Stimulated activated naive CD8-positive, alpha-beta T cell treated with anti-CD3 and anti-CD28 coated beads, Interleukin-15, amount 100 ng/mL, for 72 hours (primary cell): ENCODE measurements around the gene AHRR.
"Not testable (repeated sequence)": the region's sequence is repeated elsewhere in the genome, so short reads cannot be mapped to it uniquely, and the experiment has no call there.

ENCODE experiments used
- ATAC-seq: fragments of 150-1000 bp; cut with Tn5 transposase; 2 replicates; pipeline ENCODE4 v1.10.0; 2021; ENCODE audit warnings: mild to moderate bottlenecking, moderate library complexity
- DNase-seq, 2 donors: peaks; one replicate each; pipeline ENCODE4 v3.0.0; 2021 to 2022
- H3K27ac Mint-ChIP-seq, 2 donors: one replicate each; pipeline ENCODE4 v1.8.0; 2022; ENCODE audit warnings: mild to moderate bottlenecking in 2 of 2, mixed read lengths in 2 of 2, moderate library complexity in 2 of 2
- H3K27me3 Mint-ChIP-seq: one replicate; pipeline ENCODE4 v1.8.0; 2022; ENCODE audit warnings: mixed read lengths
- H3K4me1 Mint-ChIP-seq: one replicate; pipeline ENCODE4 v1.8.0; 2022; ENCODE audit warnings: mild to moderate bottlenecking, mixed read lengths
- H3K4me3 Mint-ChIP-seq, 2 donors: one replicate each; pipeline ENCODE4 v1.8.0; 2022; ENCODE audit warnings: mild to moderate bottlenecking in 2 of 2, mixed read lengths in 2 of 2, moderate library complexity in 1 of 2
- H3K9me3 Mint-ChIP-seq, 2 donors: one replicate each; pipeline ENCODE4 v1.8.0; 2022; ENCODE audit warnings: mixed read lengths in 2 of 2

Gene AHRR

GRCh38 chr5:383066-383465 lies 61.6 kb downstream of the AHRR start:
- DNase-seq (no peak), ATAC-seq (no peak)
- Mint-ChIP-seq H3K4me1 (peaks cover 69% of the 10 kb centered on the region), H3K4me3 (peak overlapping the region in 1 of 2 donors; percentile 16), H3K9me3 (peaks cover 25 to 48% of the 10 kb centered on the region in 2 donors), H3K27ac (no peak overlapping the region), H3K27me3 (no peaks in the 10 kb centered on the region)

- H3K27ac Mint-ChIP-seq = no peak overlapping the region
- DNase-seq (peak in 1 of 2 donors; percentile 4), ATAC-seq (no peak)
- no peaks in the 10 kb centered on the region for H3K27me3 Mint-ChIP-seq
- peak overlapping the region in 1 of 2 donors; percentile 16 for H3K4me3 Mint-ChIP-seq
- peaks cover 25 to 48% of the 10 kb centered on the region in 2 donors for H3K9me3 Mint-ChIP-seq
- peaks cover 69% of the 10 kb centered on the region for H3K4me1 Mint-ChIP-seq
These were observed 62.1 kb downstream of the AHRR start for GRCh38 chr5:383621-384020.

DNA sequence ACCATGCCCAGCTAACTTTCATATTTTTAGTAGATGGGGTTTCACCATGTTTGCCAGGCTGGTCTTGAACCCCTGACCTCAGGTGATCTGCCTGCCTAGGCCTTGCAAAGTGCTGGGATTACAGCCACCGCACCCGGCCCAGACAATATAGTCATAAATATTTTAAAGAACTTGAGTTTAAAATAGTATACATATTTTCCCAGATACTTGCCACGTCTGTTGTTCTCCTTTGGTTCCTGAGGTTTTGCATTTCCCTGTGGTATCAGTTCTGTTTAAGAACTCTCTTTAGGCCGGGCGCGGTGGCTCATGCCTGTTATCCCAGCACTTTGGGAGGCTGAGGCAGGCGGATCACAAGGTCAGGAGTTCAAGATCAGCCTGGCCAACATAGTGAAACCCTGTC lies 63.1 kb downstream of the AHRR start:
- H3K27me3 Mint-ChIP-seq, H3K27ac Mint-ChIP-seq, ATAC-seq, H3K4me3 Mint-ChIP-seq, DNase-seq: not testable (repeated sequence)
- Mint-ChIP-seq H3K4me1 (peaks cover 68% of the 10 kb centered on the region), H3K9me3 (peaks cover 25 to 48% of the 10 kb centered on the region in 2 donors)

GRCh38 chr5:385321-385720 lies 63.8 kb downstream of the AHRR start:
- Mint-ChIP-seq H3K4me3 (no peak overlapping the region), H3K27me3 (no peaks in the 10 kb centered on the region), H3K9me3 (peaks cover 25 to 48% of the 10 kb centered on the region in 2 donors), H3K27ac (no peak overlapping the region), H3K4me1 (peaks cover 71% of the 10 kb centered on the region)
- DNase-seq (peak in 1 of 2 donors; percentile 8), ATAC-seq (no peak)

DNA sequence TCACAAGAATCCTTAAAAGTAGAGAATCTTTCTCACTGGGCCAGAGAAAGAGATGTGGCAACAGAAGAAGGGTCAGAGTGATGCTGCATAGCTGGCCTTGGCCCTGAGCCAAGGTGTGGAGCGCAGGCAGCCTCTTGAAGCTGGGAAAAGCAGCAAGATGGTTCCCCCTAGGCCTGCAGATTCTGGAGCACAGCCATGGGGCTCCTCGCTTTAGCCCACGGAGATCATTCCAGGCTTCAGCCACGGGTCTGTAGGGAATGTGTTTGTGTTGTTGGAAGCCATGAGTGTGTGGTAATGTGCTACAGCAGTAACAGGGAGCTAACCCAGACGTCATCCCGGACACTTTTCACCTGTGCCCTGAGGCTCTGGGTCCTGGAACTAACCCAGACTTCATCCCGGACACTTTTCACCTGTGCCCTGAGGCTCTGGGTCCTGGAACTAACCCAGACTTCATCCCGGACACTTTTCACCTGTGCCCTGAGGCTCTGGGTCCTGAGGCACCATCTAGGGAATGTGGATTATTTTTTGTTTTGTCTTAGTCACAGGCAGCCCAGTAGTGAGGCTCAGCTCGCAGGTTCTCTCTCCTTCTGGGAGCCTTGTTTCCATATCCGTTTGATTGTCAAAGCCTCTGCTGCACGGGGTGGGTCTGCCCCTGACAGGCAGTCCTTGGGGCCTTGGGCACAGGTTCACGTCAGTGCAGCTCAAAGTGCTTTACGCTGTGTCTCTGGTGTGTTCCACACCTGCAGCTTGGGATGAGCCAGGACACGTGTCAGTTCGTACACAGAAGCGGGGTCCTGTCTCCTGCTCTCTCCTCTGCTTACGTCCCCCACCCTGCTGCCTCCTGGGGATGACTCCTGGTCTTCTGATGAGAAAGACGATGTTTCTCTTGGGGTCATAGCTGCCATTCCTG lies 65.2 kb downstream of the AHRR start:
- no peaks in the 10 kb centered on the region for H3K27me3 Mint-ChIP-seq
- no peak overlapping the region for H3K4me3 Mint-ChIP-seq
- H3K9me3 Mint-ChIP-seq = peaks cover 24 to 37% of the 10 kb centered on the region in 2 donors
- ATAC-seq (no peak), DNase-seq (no peak)
- H3K27ac Mint-ChIP-seq = no peak overlapping the region
- peaks cover 69% of the 10 kb centered on the region for H3K4me1 Mint-ChIP-seq

DNA sequence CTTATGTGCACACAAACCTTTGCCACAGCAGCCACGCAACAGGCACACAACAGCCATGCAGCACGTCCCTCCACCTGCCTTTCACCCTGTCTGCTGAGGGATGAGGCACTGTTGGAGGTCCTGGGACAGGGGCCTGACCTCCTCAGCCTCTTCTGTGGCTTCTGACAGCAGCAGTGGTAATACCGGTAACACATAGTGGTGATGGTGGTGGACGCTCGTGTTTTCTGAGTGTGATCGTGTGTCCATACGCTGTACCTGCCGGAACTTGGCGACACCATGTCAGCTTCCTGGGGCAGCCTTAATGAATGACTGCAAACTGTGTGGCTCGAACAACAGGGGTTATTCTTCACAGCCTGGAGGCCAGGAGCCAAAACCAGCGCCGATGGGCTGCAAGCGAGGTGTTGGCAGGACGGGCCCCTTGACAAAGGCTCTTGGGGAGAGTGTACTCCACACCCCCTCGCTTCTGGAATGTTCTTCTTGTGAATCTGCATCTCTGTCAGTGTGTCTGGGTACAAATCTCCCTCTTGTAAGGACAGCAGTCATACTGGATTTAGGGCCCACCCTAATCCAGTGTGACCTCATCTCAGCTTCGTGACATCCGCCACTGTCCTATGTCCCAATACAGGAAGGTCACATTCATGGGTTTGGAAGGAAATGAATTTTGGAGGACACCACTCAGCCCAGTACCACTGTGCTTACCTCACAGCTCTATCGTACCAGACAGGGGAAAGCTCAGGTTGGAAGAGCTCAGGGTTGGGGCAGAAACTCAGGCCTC lies 66.2 kb downstream of the AHRR start:
- Mint-ChIP-seq H3K9me3 (peaks cover 14 to 28% of the 10 kb centered on the region in 2 donors), H3K4me1 (peaks cover 66% of the 10 kb centered on the region), H3K27me3 (no peaks in the 10 kb centered on the region), H3K27ac (peak overlapping the region in 1 of 2 donors; percentile 14), H3K4me3 (no peak overlapping the region)
- DNase-seq = no peak
- no peak for ATAC-seq

- no peaks in the 10 kb centered on the region for H3K27me3 Mint-ChIP-seq
- H3K4me1 Mint-ChIP-seq = peaks cover 68% of the 10 kb centered on the region
- peaks cover 13 to 23% of the 10 kb centered on the region in 2 donors for H3K9me3 Mint-ChIP-seq
- H3K4me3 Mint-ChIP-seq = peak overlapping the region in 1 of 2 donors; percentile 18
- no peak for DNase-seq
- no peak for ATAC-seq
- peak overlapping the region; percentile 19 to 40 for H3K27ac Mint-ChIP-seq
These were observed 67.0 kb downstream of the AHRR start for GRCh38 chr5:388266-389196.

GRCh38 chr5:389197-389821 lies 67.8 kb downstream of the AHRR start:
- no peaks in the 10 kb centered on the region for H3K27me3 Mint-ChIP-seq
- peak overlapping the region in 1 of 2 donors; percentile 82 for H3K27ac Mint-ChIP-seq
- H3K9me3 Mint-ChIP-seq = peaks cover 13 to 15% of the 10 kb centered on the region in 2 donors
- H3K4me1 Mint-ChIP-seq = peaks cover 68% of the 10 kb centered on the region
- H3K4me3 Mint-ChIP-seq = peak overlapping the region in 1 of 2 donors; percentile 55
- no peak for ATAC-seq
- DNase-seq = no peak

DNA sequence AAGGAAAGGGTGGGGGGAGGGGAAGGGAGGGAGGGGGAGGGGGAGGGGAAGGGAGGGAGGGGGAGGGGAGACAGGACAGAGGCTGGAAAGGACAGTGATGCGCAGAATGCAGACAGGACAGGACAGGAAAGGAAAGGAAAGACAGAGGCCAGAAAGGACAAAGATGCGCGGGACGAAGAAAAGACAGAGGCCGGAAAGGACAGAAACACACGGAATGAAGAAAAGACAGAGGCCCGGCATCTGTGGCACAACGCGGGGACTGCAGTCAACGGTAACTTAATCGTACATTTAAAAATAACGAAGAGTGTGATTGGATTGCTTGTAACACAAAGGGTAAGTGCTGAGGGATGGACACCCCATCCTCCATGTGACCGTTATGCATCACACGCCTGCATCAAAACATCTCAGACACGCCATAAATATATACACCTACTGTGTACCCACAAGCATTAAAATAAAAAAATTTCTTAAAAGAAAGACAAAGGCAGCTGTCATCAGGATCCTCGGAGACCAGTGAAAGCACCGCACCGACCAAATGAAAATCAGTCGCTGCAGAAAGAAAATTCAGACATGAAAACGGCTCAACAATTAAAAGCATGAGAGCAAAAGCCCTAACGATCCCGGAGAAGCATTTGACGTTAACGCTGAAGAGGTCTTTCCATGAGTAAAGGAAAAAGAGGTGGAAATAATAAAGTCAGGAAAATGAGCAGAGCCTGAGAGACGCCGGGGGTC lies 68.5 kb downstream of the AHRR start:
- Mint-ChIP-seq H3K9me3 (peaks cover 10 to 13% of the 10 kb centered on the region in 2 donors), H3K4me1 (peaks cover 75% of the 10 kb centered on the region), H3K4me3 (peak overlapping the region in 1 of 2 donors; percentile 76), H3K27me3 (no peaks in the 10 kb centered on the region), H3K27ac (peak overlapping the region in 1 of 2 donors; percentile 38)
- ATAC-seq (no peak), DNase-seq (no peak)

DNA sequence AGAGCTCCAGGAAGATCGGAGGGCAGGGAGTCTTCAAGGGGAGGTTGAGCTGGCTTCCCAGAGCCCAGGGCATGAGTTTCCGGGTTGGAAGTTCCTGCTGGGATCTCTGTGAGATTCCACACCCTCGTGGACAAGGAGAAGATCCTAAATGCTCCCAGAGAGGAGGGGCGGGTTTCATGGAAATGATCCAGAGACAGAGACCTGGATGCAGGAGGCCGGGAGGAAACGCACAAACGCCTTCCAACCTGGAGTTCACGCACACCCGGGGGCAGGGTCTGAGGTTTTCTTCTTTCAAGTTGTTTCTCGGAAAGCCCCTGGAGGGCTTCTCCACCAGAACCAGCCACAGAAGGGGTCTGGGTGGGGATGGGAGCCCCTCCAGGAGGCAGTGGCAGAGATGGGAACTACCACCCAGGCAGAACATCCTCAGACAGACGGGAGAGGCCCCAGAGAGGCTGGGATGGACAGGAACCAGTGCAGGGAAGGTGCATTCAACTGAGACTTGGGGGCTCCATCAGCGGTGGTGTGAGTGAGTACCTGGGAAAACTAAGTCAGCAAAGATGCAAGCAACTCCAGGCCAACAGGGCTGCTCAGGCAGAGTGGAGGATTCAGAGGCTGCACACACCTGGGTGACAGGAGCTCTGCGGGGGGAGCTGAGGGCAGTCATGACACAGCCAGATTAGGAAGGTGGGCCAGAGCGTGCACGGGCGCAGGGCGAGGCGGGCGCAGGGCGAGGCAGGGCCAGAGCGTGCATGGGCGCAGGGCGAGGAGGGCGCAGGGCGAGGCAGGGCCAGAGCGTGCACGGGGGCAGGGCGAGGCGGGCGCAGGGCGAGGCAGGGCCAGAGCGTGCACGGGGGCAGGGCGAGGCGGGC lies 69.3 kb downstream of the AHRR start:
- ATAC-seq (no peak), DNase-seq (peak in 1 of 2 donors; percentile 10)
- H3K4me3 Mint-ChIP-seq = peak overlapping the region; percentile 42 to 76

GRCh38 chr5:392431-392988 lies 71.0 kb downstream of the AHRR start:
- H3K4me1 Mint-ChIP-seq = peaks cover 82% of the 10 kb centered on the region
- H3K27me3 Mint-ChIP-seq = no peaks in the 10 kb centered on the region
- ATAC-seq = peak; percentile 93
- no peaks in the 10 kb centered on the region for H3K9me3 Mint-ChIP-seq
- peak overlapping the region; percentile 98 to 100 for H3K27ac Mint-ChIP-seq
- H3K4me3 Mint-ChIP-seq = peak overlapping the region; percentile 81 to 90
- peak; percentile 88 to 96 for DNase-seq

More for the DNA sequence above, 69.3 kb downstream of the AHRR start:
- peak overlapping the region in 1 of 2 donors; percentile 87 for H3K27ac Mint-ChIP-seq
- H3K4me1 Mint-ChIP-seq = peaks cover 79% of the 10 kb centered on the region
- H3K27me3 Mint-ChIP-seq = no peaks in the 10 kb centered on the region
- peaks cover 4 to 6% of the 10 kb centered on the region in 2 donors for H3K9me3 Mint-ChIP-seq

GRCh38 chr5:393846-394275 lies 72.3 kb downstream of the AHRR start:
- Mint-ChIP-seq H3K27ac (peak overlapping the region; percentile 98 to 100), H3K4me1 (peaks cover 78% of the 10 kb centered on the region), H3K4me3 (peak overlapping the region; percentile 81 to 90), H3K27me3 (no peaks in the 10 kb centered on the region), H3K9me3 (no peaks in the 10 kb centered on the region)
- ATAC-seq = no peak
- DNase-seq = peak in 1 of 2 donors; percentile 9

- Mint-ChIP-seq H3K27ac (peak overlapping the region; percentile 69 to 80), H3K4me1 (peaks cover 78% of the 10 kb centered on the region), H3K4me3 (peak overlapping the region; percentile 57 to 79), H3K9me3 (no peaks in the 10 kb centered on the region), H3K27me3 (no peaks in the 10 kb centered on the region)
- DNase-seq = peak in 1 of 2 donors; percentile 13
- ATAC-seq = no peak
These were observed 73.2 kb downstream of the AHRR start for GRCh38 chr5:394671-395155.
